ENCODE data around the gene METAP1. TPM values are rescaled to one million over a fixed set of nuclear protein-coding genes. Genes with fewer than 3 reads are reported as not detected.
A peak's percentile ranks its signal among the peaks of the same experiment; 100 is the strongest.

The METAP1 gene
- total RNA-seq, 6 experiments from 2014 or later = 49.0 to 61.4 (median 56.1) TPM

DNA sequence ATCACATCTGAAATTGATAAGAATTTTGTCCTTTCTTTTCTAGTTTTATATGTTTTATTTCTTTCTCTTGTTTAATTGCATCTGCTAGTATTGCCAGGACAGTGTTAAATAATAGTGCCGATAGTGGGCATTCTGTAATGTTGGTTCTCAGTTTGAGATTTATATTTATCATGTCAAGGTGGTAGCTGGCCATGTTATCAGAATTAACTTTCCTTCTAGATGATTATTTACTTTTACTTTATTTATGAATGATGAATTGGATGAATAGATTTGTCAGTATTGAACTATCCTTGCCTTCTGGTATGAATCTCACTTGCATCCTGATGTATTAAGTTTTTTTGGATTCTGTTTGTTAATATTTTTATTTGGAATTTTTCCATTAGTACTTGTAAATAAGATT is 42.7 kb downstream of the METAP1 start:
- H3K9me3 Mint-ChIP-seq = peaks cover 13% of the 10 kb centered on the region
- peaks cover 15% of the 10 kb centered on the region for H3K4me1 Mint-ChIP-seq (ENCODE audit: low read depth)
- no peak overlapping the region for H3K27ac Mint-ChIP-seq
- H3K27me3 Mint-ChIP-seq (ENCODE audit: insufficient read depth) = no peaks in the 10 kb centered on the region
- H3K4me3 Mint-ChIP-seq = no peak overlapping the region
- no peak for DNase-seq
- TF ChIP-seq, protein P1, sequence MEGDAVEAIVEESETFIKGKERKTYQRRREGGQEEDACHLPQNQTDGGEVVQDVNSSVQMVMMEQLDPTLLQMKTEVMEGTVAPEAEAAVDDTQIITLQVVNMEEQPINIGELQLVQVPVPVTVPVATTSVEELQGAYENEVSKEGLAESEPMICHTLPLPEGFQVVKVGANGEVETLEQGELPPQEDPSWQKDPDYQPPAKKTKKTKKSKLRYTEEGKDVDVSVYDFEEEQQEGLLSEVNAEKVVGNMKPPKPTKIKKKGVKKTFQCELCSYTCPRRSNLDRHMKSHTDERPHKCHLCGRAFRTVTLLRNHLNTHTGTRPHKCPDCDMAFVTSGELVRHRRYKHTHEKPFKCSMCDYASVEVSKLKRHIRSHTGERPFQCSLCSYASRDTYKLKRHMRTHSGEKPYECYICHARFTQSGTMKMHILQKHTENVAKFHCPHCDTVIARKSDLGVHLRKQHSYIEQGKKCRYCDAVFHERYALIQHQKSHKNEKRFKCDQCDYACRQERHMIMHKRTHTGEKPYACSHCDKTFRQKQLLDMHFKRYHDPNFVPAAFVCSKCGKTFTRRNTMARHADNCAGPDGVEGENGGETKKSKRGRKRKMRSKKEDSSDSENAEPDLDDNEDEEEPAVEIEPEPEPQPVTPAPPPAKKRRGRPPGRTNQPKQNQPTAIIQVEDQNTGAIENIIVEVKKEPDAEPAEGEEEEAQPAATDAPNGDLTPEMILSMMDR (IDR thresholded peaks at IDR 0.05) = no peak
- H3K36me3 Mint-ChIP-seq (ENCODE audit: low read depth) = peaks cover 61% of the 10 kb centered on the region

DNA sequence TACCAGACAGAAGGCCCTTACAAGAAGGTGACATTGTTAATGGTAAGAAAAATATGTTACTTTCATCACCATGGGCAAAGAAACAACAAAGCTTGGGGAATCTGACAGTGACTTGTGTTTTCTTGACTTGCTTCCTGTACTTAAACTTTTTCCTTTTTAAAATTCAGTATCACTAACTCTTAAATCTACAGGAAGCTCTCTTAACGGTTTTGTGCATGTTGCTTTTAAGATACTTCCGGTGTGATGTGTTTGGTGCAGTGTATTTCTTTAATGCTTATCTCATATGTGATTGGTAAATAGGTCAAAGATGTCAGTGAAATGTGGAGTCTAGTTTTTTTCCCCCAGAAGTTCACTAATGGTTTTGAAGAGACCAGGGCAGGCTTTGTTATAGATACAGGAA is 47.8 kb downstream of the METAP1 start:
- Mint-ChIP-seq H3K36me3 (ENCODE audit: low read depth) (peaks cover 44% of the 10 kb centered on the region), H3K27me3 (ENCODE audit: insufficient read depth) (no peaks in the 10 kb centered on the region), H3K4me1 (ENCODE audit: low read depth) (no peaks in the 10 kb centered on the region), H3K27ac (no peak overlapping the region), H3K4me3 (no peak overlapping the region), H3K9me3 (peaks cover 6% of the 10 kb centered on the region)
- no peak for DNase-seq
- TF ChIP-seq, protein P1 (IDR thresholded peaks at IDR 0.05) = no peak

DNA sequence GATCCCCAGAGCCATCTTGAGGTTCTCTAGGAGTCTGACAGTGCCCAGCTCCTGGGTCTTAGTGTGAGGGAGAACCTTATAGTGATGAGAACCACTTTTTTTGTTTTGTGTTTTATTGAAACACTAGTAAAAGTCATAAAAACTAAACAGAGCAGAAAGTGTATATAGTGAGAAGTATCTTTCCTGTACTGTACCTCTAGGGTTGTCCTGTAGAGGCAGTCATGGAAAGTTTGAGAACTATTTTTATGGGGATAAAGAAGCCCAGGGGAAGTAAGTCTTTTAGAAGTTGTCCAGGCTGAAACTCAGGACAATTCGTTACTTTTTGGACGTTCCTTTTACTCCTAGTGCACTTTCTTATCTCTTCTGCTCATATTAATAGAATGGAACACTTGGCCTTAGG is 52.2 kb downstream of the METAP1 start:
- H3K4me3 Mint-ChIP-seq = no peak overlapping the region
- H3K9me3 Mint-ChIP-seq = no peaks in the 10 kb centered on the region
- TF ChIP-seq, protein P1 (IDR thresholded peaks at IDR 0.05) = peak; percentile 37; the same call in 1 of the 2 replicates
- H3K27ac Mint-ChIP-seq = no peak overlapping the region
- H3K27me3 Mint-ChIP-seq (ENCODE audit: insufficient read depth) = peaks cover 2% of the 10 kb centered on the region; the same call in 1 of the 2 replicates
- H3K36me3 Mint-ChIP-seq (ENCODE audit: low read depth) = peaks cover 50% of the 10 kb centered on the region
- peaks cover 7% of the 10 kb centered on the region for H3K4me1 Mint-ChIP-seq (ENCODE audit: low read depth)
- no peak for DNase-seq

DNA sequence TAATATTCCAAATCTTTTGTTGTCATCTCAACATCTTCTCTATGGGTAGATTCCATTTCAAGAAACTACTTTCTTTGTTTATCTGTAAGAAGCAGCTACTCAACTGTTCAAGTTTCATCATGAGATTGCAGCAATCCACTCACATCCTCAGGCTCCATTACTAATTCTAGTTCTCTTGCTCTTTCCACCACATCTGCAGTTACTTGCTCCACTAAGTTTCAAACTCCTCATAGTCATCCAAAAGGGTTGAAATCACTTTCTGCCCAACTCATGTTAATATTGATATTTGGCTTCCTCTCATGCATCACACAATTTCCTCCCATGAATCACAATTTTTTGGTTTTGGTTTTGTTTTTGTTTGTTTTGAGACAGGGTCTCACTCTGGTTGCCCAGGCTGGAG is 57.4 kb downstream of the METAP1 start:
- H3K36me3 Mint-ChIP-seq (ENCODE audit: low read depth) = peaks cover 36% of the 10 kb centered on the region
- DNase-seq = no peak
- H3K27me3 Mint-ChIP-seq (ENCODE audit: insufficient read depth) = peaks cover 3% of the 10 kb centered on the region
- TF ChIP-seq, protein P1 (IDR thresholded peaks at IDR 0.05) = no peak
- H3K27ac Mint-ChIP-seq = peak overlapping the region; percentile 22; the same call in 1 of the 2 replicates
- no peak overlapping the region for H3K4me3 Mint-ChIP-seq
- peaks cover 40% of the 10 kb centered on the region for H3K4me1 Mint-ChIP-seq (ENCODE audit: low read depth)
- no peaks in the 10 kb centered on the region for H3K9me3 Mint-ChIP-seq

DNA sequence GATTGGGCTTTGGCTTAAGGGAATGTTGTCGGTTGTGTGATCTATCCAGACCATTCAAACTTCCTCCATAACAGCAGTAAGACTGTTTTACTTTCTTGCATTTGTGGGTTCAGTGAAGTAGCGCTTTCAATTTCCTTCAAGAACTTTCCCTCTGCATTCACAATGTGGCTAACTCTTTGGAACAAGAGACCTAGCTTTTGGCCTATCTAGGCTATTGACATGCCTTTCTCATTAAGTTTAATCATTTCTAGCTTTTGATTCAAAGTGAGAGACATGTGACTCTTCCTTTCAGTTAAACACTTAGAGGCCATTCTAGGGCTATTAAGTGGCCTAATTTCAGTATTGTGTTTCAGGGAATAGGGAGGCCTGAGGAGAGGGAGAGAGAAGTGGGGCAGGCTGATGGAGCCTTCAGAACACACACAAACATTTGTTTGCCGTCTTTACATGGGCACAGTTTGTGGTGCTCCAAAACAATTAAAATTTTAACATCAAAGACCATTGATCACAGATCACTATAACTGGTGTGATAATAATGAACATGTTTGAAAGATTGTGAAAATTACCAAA is 59.0 kb downstream of the METAP1 start:
- H3K9me3 Mint-ChIP-seq = no peaks in the 10 kb centered on the region
- H3K4me1 Mint-ChIP-seq (ENCODE audit: low read depth) = peaks cover 56% of the 10 kb centered on the region
- H3K36me3 Mint-ChIP-seq (ENCODE audit: low read depth) = peaks cover 40% of the 10 kb centered on the region
- no peak overlapping the region for H3K4me3 Mint-ChIP-seq
- TF ChIP-seq, protein P1 (IDR thresholded peaks at IDR 0.05) = no peak
- no peak for DNase-seq
- H3K27me3 Mint-ChIP-seq (ENCODE audit: insufficient read depth) = peaks cover 3% of the 10 kb centered on the region
- no peak overlapping the region for H3K27ac Mint-ChIP-seq

Data from HFFc6 (cell line).